Activated CD4-positive, alpha-beta memory T cell treated with anti-CD3 and anti-CD28 coated beads, Interleukin-2, amount 10 ng/mL, durations not matched to agents 7 days and 5 days (primary cell): Measurements from ENCODE around the gene MRPL20. TPM values are rescaled to one million over a fixed set of nuclear protein-coding genes. Genes with fewer than 3 reads are reported as not detected.
"Not testable (repeated sequence)": the region's sequence is repeated elsewhere in the genome, so short reads cannot be mapped to it uniquely, and the experiment has no call there.

Experiments used
- CTCF ChIA-PET: fragments of 350-600 bp; sonication (Branson Sonifier 250); formaldehyde crosslinking; loops from one replicate; lab custom pipeline; 2021; ENCODE audit warnings: antibody characterized with exemption, inconsistent platforms; lab: Charles Lee
- POLR2A ChIA-PET: fragments of 350-600 bp; sonication (Branson Sonifier 250); formaldehyde crosslinking; loops from one replicate; lab custom pipeline; 2021; ENCODE audit warnings: antibody characterized with exemption; lab: Charles Lee
- DNase-seq: peaks from one replicate; pipeline ENCODE4 v3.0.0-alpha.2; 2020
- H3K27ac Mint-ChIP-seq: one replicate; pipeline ENCODE4 v1.8.0; 2021; ENCODE audit warnings: mild to moderate bottlenecking, mixed read lengths
- H3K27me3 Mint-ChIP-seq: one replicate; pipeline ENCODE4 v1.8.0; 2021; ENCODE audit warnings: mixed read lengths
- H3K36me3 Mint-ChIP-seq: one replicate; pipeline ENCODE4 v1.8.0; 2021; ENCODE audit warnings: low read depth, mixed read lengths
- H3K4me1 Mint-ChIP-seq: one replicate; pipeline ENCODE4 v1.8.0; 2021; ENCODE audit warnings: mixed read lengths
- H3K4me3 Mint-ChIP-seq: one replicate; pipeline ENCODE4 v1.8.0; 2021; ENCODE audit warnings: mild to moderate bottlenecking, mixed read lengths
- H3K9me3 Mint-ChIP-seq: one replicate; pipeline ENCODE4 v1.8.0; 2021; ENCODE audit warnings: mixed read lengths
- total RNA-seq, 2 experiments: library from RNA; stranded (reverse); gene quantifications; one replicate each; pipeline ENCODE4 v1.2.3, GENCODE V29; 2021

Gene MRPL20
- total RNA-seq, 2 experiments from 2014 or later = 82.8 to 87.3 TPM

GRCh38 chr1:1376551-1377226 is 30.4 kb downstream of the MRPL20 start:
- DNase-seq = no peak
- peaks cover 11% of the 10 kb centered on the region for H3K36me3 Mint-ChIP-seq
- ChIA-PET CTCF (interaction anchor here (1.5 kb wide), 1 partner anchor 128 kb away, joined by 8 read pairs; no protein-coding TSS in a partner anchor), POLR2A (interaction anchor here (0.8 to 3.7 kb wide), 7 partner anchors 9 to 134 kb away, joined by 3 to 51 read pairs (median 5); partner anchors contain the start of genes CCNL2 and MRPL20)
- peaks cover 35% of the 10 kb centered on the region for H3K4me1 Mint-ChIP-seq
- peak overlapping the region; percentile 90 for H3K4me3 Mint-ChIP-seq
- H3K9me3 Mint-ChIP-seq = no peaks in the 10 kb centered on the region
- peak overlapping the region; percentile 95 for H3K27ac Mint-ChIP-seq
- H3K27me3 Mint-ChIP-seq = no peaks in the 10 kb centered on the region

GRCh38 chr1:1374929-1375662 is 32.0 kb downstream of the MRPL20 start, which contains the start of gene AURKAIP1:
TSS of gene AURKAIP1 (minus strand) at chr1:1375207. CDS start at chr1:1374756, 451 bp downstream.
- Mint-ChIP-seq H3K27ac (peak within 1 kb of the TSS; percentile 95), H3K27me3 (no peaks in the 10 kb centered on the region), H3K9me3 (no peaks in the 10 kb centered on the region), H3K4me1 (peaks cover 49% of the 10 kb centered on the region), H3K4me3 (peak within 1 kb of the TSS; percentile 90), H3K36me3 (peaks cover 11% of the 10 kb centered on the region)
- ChIA-PET POLR2A (interaction anchor here (0.6 to 3.7 kb wide), 24 partner anchors 11 to 416 kb away, joined by 3 to 51 read pairs (median 4); partner anchors contain the start of genes ACAP3, CCNL2, ISG15 and MIB2), CTCF (interaction anchor here (0.8 to 1.5 kb wide), 7 partner anchors 13 to 253 kb away, joined by 3 to 8 read pairs (median 6); partner anchors contain the start of gene CCNL2)
- DNase-seq = peak; percentile 98

- H3K36me3 Mint-ChIP-seq = peaks cover 11% of the 10 kb centered on the region
- ChIA-PET POLR2A (interaction anchor here (0.8 to 3.7 kb wide), 19 partner anchors 11 to 415 kb away, joined by 3 to 51 read pairs (median 5); partner anchors contain the start of genes ACAP3, CCNL2, ISG15 and MIB2), CTCF (interaction anchor here (1.1 to 1.2 kb wide), 4 partner anchors 24 to 252 kb away, joined by 3 to 8 read pairs (median 5); partner anchors contain the start of gene CCNL2)
- H3K4me1 Mint-ChIP-seq = peaks cover 50% of the 10 kb centered on the region
- peak overlapping the region; percentile 90 for H3K4me3 Mint-ChIP-seq
- DNase-seq = no peak
- H3K27me3 Mint-ChIP-seq = no peaks in the 10 kb centered on the region
- peak overlapping the region; percentile 71 for H3K27ac Mint-ChIP-seq
- H3K9me3 Mint-ChIP-seq = no peaks in the 10 kb centered on the region
Measured at GRCh38 chr1:1374589-1374928, 32.5 kb downstream of the MRPL20 start.

GRCh38 chr1:1373815-1374588 is 33.1 kb downstream of the MRPL20 start:
- DNase-seq = no peak
- Mint-ChIP-seq H3K4me3 (peak overlapping the region; percentile 90), H3K4me1 (peaks cover 50% of the 10 kb centered on the region), H3K36me3 (peaks cover 11% of the 10 kb centered on the region), H3K27me3 (no peaks in the 10 kb centered on the region), H3K9me3 (no peaks in the 10 kb centered on the region), H3K27ac (peak overlapping the region; percentile 71)
- ChIA-PET POLR2A (interaction anchor here (1.0 to 3.7 kb wide), 10 partner anchors 23 to 415 kb away, joined by 3 to 51 read pairs (median 5); partner anchors contain the start of genes ACAP3, CCNL2, MRPL20 and NOC2L), CTCF (interaction anchor here (1.0 to 1.1 kb wide), 2 partner anchors 24 to 26 kb away, joined by 3 to 4 read pairs; no protein-coding TSS in a partner anchor)

- POLR2A ChIA-PET = interaction anchor here (1.2 to 3.7 kb wide), 6 partner anchors 20 to 68 kb away, joined by 5 to 51 read pairs (median 6); partner anchors contain the start of genes ACAP3 and CCNL2
- Mint-ChIP-seq H3K36me3 (peaks cover 11% of the 10 kb centered on the region), H3K27me3 (no peaks in the 10 kb centered on the region), H3K4me3 (peak overlapping the region; percentile 90), H3K4me1 (peaks cover 50% of the 10 kb centered on the region), H3K9me3 (no peaks in the 10 kb centered on the region), H3K27ac (peak overlapping the region; percentile 68)
- CTCF ChIA-PET = interaction anchor here (1.0 to 2.8 kb wide), 8 partner anchors 13 to 314 kb away, joined by 3 to 28 read pairs (median 4); partner anchors contain the start of gene DVL1
- DNase-seq = no peak
Measured at GRCh38 chr1:1373051-1373814, 33.9 kb downstream of the MRPL20 start.

- peaks cover 11% of the 10 kb centered on the region for H3K36me3 Mint-ChIP-seq
- no peaks in the 10 kb centered on the region for H3K27me3 Mint-ChIP-seq
- H3K4me3 Mint-ChIP-seq = peak overlapping the region; percentile 52
- H3K4me1 Mint-ChIP-seq = peaks cover 50% of the 10 kb centered on the region
- POLR2A ChIA-PET = interaction anchor here (0.9 to 2.3 kb wide), 11 partner anchors 13 to 624 kb away, joined by 3 to 14 read pairs (median 5); partner anchors contain the start of genes CCNL2, MRPL20 and MXRA8
- peak; percentile 83 for DNase-seq
- H3K9me3 Mint-ChIP-seq = no peaks in the 10 kb centered on the region
- H3K27ac Mint-ChIP-seq = peak overlapping the region; percentile 58
- CTCF ChIA-PET = interaction anchor here (0.6 to 2.8 kb wide), 17 partner anchors 13 to 339 kb away, joined by 3 to 28 read pairs (median 4); partner anchors contain the start of genes CCNL2 and DVL1
Measured at GRCh38 chr1:1371746-1372711, 35.1 kb downstream of the MRPL20 start.

- peak; percentile 83 for DNase-seq
- Mint-ChIP-seq H3K4me3 (peak overlapping the region; percentile 27), H3K27ac (peak overlapping the region; percentile 58), H3K9me3 (no peaks in the 10 kb centered on the region), H3K36me3 (peaks cover 11% of the 10 kb centered on the region), H3K27me3 (no peaks in the 10 kb centered on the region), H3K4me1 (peaks cover 48% of the 10 kb centered on the region)
- CTCF ChIA-PET = interaction anchor here (0.6 to 2.8 kb wide), 14 partner anchors 12 to 338 kb away, joined by 3 to 28 read pairs (median 4); partner anchors contain the start of genes CCNL2 and DVL1
- POLR2A ChIA-PET = interaction anchor here (0.7 to 2.3 kb wide), 10 partner anchors 12 to 625 kb away, joined by 3 to 14 read pairs (median 5); partner anchors contain the start of genes CCNL2, MRPL20 and MXRA8
Measured at GRCh38 chr1:1371364-1371745, 35.7 kb downstream of the MRPL20 start.

- H3K9me3 Mint-ChIP-seq = no peaks in the 10 kb centered on the region
- POLR2A ChIA-PET = interaction anchor here (0.7 to 2.3 kb wide), 5 partner anchors 12 to 55 kb away, joined by 3 to 14 read pairs (median 9); partner anchors contain the start of genes CCNL2 and MXRA8
- CTCF ChIA-PET = interaction anchor here (1.3 to 2.8 kb wide), 6 partner anchors 18 to 338 kb away, joined by 3 to 28 read pairs (median 11); partner anchors contain the start of genes CCNL2 and DVL1
Measured at GRCh38 chr1:1370771-1371300, 36.3 kb downstream of the MRPL20 start.

GRCh38 chr1:1370094-1370493 is 37.0 kb downstream of the MRPL20 start:
- H3K9me3 Mint-ChIP-seq, H3K27ac Mint-ChIP-seq: not testable (repeated sequence)
- POLR2A ChIA-PET = interaction anchor here (2.0 kb wide), 1 partner anchor 11 kb away, joined by 9 read pairs; the partner anchor contains the start of gene MXRA8

More at GRCh38 chr1:1370771-1371300, 36.3 kb downstream of the MRPL20 start:
- H3K27me3 Mint-ChIP-seq = no peaks in the 10 kb centered on the region
- H3K4me1 Mint-ChIP-seq = peaks cover 44% of the 10 kb centered on the region
- peaks cover 11% of the 10 kb centered on the region for H3K36me3 Mint-ChIP-seq
- DNase-seq = no peak
- no peak overlapping the region for H3K27ac Mint-ChIP-seq
- no peak overlapping the region for H3K4me3 Mint-ChIP-seq

GRCh38 chr1:1367315-1367714 is 39.8 kb downstream of the MRPL20 start:
- H3K36me3 Mint-ChIP-seq = no peaks in the 10 kb centered on the region

More at GRCh38 chr1:1370094-1370493, 37.0 kb downstream of the MRPL20 start:
- not testable (repeated sequence) for H3K36me3 Mint-ChIP-seq, H3K4me3 Mint-ChIP-seq, DNase-seq, H3K27me3 Mint-ChIP-seq
- CTCF ChIA-PET = interaction anchor here (1.8 to 2.8 kb wide), 3 partner anchors 17 to 65 kb away, joined by 9 to 28 read pairs (median 13); partner anchors contain the start of gene DVL1
- peaks cover 41% of the 10 kb centered on the region for H3K4me1 Mint-ChIP-seq

More at GRCh38 chr1:1367315-1367714, 39.8 kb downstream of the MRPL20 start:
- Mint-ChIP-seq H3K9me3 (no peaks in the 10 kb centered on the region), H3K4me1 (peaks cover 20% of the 10 kb centered on the region), H3K27ac (no peak overlapping the region), H3K27me3 (no peaks in the 10 kb centered on the region), H3K4me3 (no peak overlapping the region)
- CTCF ChIA-PET = no interaction called here
- DNase-seq = no peak
- POLR2A ChIA-PET = no interaction called here
